ENCODE measurements around the gene CABP1.

The CABP1 gene

DNA sequence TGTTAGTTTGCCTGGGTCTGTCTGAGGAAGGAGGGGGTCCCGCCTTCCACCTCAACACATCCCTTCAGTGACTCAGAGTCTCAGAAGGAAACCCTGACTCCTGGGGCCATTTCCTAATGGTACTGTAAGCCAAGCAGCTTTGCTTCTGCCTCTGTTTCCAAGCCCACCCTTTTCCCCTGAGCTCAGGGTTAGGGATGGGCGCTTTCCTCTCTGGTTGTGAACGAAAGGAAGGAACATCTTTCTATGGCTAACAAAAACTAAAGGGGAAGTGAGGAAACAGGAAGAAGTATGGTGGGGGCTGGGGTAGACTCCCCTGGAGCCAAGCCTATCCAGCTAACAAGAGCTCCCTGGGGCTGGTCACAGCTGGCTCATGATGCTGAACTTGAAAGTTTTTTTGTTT, 58.2 kb downstream of the CABP1 start:
- no peak for DNase-seq

- DNase-seq: no peak
Measured at GRCh38 chr12:120699553-120699952, 59.1 kb downstream of the CABP1 start.

GRCh38 chr12:120700886-120701285, 60.5 kb downstream of the CABP1 start:
- DNase-seq: no peak

DNA sequence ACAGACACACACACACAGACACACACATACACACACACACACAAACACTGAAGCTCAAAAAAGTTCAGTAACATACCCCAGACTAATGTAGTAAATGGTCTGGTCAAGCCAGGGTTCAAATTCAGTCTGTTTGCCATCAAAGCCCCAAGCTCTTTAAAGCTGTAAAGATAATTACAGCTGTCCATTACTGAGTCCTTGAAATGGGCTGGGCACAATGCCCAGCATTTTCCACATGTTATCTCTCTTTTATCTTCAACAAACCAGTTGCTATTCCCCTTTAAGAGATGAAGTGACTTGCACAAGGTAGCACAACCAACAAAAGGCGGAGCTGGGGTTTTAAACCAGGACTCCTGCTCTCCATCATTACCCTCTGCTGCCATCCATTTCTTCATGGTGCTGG, 62.2 kb downstream of the CABP1 start:
- DNase-seq: no peak

DNA sequence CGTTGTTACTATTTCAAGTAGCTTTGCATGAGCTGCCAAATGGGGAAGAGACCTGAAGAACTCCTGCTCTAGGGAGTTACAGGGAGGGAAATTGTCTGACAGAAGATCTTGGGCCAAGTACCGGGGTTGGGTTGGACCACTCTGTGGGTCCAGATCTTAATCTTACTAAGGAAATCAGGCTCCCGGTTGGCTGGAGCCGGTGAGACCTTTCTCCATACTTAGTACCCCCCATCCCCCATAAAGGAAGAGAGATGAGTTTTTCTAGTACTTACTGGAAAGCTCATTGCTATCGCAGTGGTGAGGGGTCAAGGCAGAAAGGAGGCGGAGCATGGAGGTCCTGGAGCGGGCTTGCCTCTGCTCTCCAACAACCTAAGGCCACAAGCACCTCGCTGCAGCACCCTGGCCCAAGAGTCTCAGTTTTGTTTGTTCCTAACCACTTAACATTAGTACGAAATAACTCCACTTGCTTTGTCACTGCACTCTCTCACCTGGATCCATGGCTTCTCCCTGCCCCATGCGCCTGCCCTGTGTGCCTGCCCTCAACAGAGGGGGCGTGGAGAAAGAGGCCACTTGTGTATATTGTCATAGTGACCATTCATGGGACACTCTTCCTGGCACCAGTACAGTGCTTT, 63.0 kb downstream of the CABP1 start:
- no peak for DNase-seq

DNA sequence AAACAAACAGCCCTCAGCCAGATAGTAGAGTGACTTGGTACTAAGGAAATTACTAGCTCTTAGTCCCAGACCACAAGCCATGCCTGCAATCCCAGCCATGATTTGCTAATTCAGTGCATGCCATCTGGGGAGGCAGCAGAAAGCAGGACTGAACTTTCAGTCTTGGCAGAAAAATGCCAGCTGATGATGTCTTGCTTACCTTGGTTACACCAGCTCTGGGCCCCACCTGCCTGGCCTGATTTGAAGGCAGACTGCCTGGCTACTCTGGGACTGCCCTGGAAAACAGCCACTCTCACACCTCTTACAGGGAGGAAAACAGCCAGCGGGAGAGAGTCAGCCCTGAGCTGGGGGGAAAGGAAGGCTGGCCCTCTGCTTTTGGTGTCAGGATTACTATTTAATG, 65.2 kb downstream of the CABP1 start:
- DNase-seq: no peak

- DNase-seq: no peak
Measured at GRCh38 chr12:120706029-120706428, 65.6 kb downstream of the CABP1 start.

DNA sequence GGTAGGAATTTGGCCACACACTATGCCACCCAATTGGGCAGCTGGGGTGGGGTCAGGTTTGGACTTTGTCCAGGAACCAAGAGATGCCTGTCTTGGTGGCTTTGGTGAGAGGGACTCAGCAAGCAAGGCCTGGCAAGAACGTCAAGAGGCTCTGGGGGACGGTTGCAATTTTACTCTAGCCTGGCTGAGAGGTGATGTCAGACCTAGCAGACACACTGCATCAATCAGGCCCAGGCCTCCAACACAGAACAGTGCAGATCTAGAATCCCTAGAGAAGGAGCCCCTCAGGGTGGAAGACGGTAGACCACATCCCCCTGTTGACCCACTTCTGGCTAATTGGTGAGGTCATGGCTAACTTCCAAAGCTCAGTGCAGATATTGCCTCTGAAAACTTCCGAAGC, 68.2 kb downstream of the CABP1 start:
- no peak for DNase-seq

DNA sequence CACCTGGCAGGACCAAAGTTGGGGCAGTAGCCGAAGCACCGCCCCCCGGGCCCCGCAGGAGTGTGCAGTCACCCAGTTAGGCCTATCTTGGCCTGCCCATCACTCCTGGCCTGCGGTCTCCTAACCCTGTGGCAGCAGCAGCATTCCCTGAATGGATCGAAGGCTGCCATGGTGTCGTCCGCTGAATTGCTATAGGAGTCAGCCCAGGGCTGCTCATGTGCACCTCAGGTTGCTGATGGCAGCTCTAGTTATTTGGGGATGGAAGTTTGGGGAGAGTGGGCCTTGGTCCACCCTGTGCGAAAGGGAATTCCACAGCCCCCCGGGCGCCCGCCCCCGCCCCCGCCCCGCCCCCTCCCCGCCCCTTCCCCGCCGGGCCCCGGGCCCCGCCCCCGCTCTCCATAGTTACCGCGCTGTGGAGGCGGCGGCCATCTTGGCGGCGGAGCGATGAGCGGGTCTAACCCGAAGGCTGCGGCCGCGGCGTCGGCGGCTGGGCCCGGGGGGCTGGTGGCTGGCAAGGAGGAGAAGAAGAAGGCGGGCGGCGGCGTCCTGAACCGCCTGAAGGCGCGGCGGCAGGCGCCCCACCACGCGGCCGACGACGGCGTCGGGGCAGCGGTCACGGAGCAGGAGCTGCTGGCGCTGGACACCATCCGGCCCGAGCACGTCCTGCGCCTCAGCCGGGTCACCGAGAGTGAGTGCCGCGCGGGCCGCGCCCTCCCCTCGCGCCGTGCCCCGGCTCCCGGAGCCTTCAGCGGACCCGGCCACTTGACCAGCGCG, 69.8 kb downstream of the CABP1 start, which contains the start of gene UNC119B:
UNC119B (plus strand) TSS at position 428 of the 774 bp plus-strand sequence; CDS start at position 445, 17 bp downstream.
- DNase-seq: peak; percentile 75 to 79

DNA sequence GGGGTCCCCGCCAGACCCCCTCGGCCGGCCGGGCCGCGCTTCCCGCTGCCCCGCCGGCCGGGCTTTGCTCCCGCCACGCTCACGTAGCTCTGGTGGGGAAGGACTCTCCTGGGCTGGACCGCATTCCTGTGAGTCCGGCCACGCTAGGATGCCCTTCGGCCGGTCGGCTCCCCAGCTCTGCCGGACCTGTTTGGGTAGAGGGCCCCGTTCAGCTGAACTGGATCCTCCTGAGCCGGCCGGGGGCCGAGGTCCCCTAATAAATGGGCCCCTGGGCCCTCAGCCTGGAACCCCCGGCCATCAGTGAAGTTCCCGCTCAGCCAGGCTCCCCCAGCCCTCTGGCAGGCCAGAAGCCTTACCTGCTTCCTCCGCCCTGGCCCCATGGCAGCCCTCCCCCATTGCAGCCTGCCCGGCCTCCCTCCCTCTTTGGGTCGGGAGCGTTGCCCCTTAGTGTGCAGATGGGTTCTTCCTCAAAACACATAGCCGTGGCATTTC, 70.4 kb downstream of the CABP1 start:
- DNase-seq: peak in 1 of 2 experiments; percentile 25

DNA sequence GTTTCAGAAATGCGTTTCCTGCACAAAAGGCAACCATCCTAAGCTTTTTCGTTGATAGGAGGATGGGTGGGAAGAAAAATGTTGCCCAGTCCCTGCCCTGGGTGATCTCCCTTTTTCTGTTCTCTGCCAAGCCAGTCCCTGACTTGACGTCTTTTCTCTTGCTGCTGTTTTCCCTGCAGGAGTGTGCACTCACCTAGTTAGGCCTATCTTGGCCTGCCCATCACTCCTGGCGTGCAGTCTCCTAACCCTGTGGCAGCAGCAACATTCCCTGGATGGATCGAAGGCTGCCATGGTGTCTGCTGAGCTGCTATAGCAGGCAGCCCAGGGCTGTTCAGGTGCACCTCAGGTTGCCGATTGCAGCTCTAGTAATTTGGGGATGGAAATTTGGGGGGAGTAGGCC, 71.0 kb downstream of the CABP1 start:
- DNase-seq: no peak

DNA sequence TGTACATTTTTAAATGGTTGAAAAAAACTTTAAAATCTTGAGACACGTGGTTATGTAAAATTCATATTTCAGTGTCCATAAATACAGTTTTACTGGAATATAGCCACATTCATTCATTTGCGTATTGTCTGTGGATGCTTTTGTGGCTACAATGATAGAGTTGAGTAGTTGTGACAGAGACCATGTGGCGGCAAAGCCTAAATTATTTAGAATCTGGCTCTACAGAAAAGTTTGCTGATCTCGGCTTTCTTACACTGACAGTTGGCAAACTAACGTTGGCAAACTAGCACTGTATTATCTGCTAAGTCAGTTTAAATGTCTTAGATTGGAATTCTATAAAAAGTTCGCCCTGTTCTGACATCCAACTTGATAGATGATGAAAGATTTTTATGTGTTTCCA, 72.2 kb downstream of the CABP1 start:
- no peak for DNase-seq

- DNase-seq: peak; percentile 49 to 67
Measured at GRCh38 chr12:120713861-120714482, 73.5 kb downstream of the CABP1 start.
